Naive thymus-derived CD4-positive, alpha-beta T cell (primary cell): ENCODE data around the gene CHAF1B. TPM values are rescaled to one million over a fixed set of nuclear protein-coding genes. Genes with fewer than 3 reads are reported as not detected.
A peak's percentile ranks its signal among the peaks of the same experiment; 100 is the strongest.
"Not testable (repeated sequence)": the region's sequence is repeated elsewhere in the genome, so short reads cannot be mapped to it uniquely, and the experiment has no call there.

Experiments used
- ATAC-seq: fragments of 150-1000 bp; cut with Tn5 transposase; 2 replicates; pipeline ENCODE4 v1.10.0; 2021; ENCODE audit warnings: mild to moderate bottlenecking, moderate library complexity
- CTCF ChIA-PET: fragments of 350-600 bp; sonication (Branson Sonifier 250); formaldehyde crosslinking; loops from one replicate; lab custom pipeline; 2021; ENCODE audit warnings: antibody characterized with exemption; lab: Charles Lee
- POLR2A ChIA-PET: fragments of 350-600 bp; sonication (Branson Sonifier 250); formaldehyde crosslinking; loops from one replicate; lab custom pipeline; 2021; ENCODE audit warnings: antibody characterized with exemption, inconsistent platforms; lab: Charles Lee
- DNase-seq, 9 donors: peaks; one replicate each; pipeline versions ENCODE4 v3.0.0 to v3.0.0-alpha.2; 2020 to 2022; ENCODE audit warnings: mixed read lengths in 1 of 9
- H3K27ac ChIP-seq: one replicate; pipeline ENCODE4 v1.7.0; 2013; ENCODE audit warnings: mild to moderate bottlenecking, low read depth, low read length, moderate library complexity
- H3K27me3 ChIP-seq, 2 donors: one replicate each; pipeline ENCODE4 v1.7.0; 2013; ENCODE audit warnings: low read length in 2 of 2, mild to moderate bottlenecking in 2 of 2, moderate library complexity in 2 of 2; ENCODE audit not compliant: control insufficient read depth in 2 of 2, insufficient read depth in 2 of 2
- H3K36me3 ChIP-seq, 3 experiments: 1 replicate in 2 of 3; 2 replicates in 1 of 3; pipeline ENCODE4 v1.7.0; 2013; ENCODE audit warnings: low read length in 3 of 3, mild to moderate bottlenecking in 3 of 3, moderate library complexity in 1 of 3; ENCODE audit not compliant: insufficient read depth in 3 of 3, control insufficient read depth in 2 of 3
- H3K4me1 ChIP-seq, 2 donors: one replicate each; pipeline ENCODE4 v1.7.0; 2013; ENCODE audit warnings: low read length in 2 of 2, mild to moderate bottlenecking in 2 of 2, moderate library complexity in 1 of 2; ENCODE audit not compliant: control insufficient read depth in 2 of 2, insufficient read depth in 2 of 2
- H3K4me3 ChIP-seq: 2 replicates; pipeline ENCODE4 v1.7.0; 2013; ENCODE audit warnings: mild to moderate bottlenecking, low read length
- H3K9me3 ChIP-seq, 3 experiments: 1 replicate in 2 of 3; 2 replicates in 1 of 3; pipeline ENCODE4 v1.7.0; 2013; ENCODE audit warnings: low read length in 3 of 3; ENCODE audit not compliant: control insufficient read depth in 2 of 3
- H3K27ac Mint-ChIP-seq, 9 donors: one replicate each; pipeline ENCODE4 v1.8.0; 2020 to 2022; ENCODE audit warnings: mixed read lengths in 9 of 9, mild to moderate bottlenecking in 8 of 9, moderate library complexity in 5 of 9, inconsistent platforms in 2 of 9
- H3K27me3 Mint-ChIP-seq, 5 donors: one replicate each; pipeline ENCODE4 v1.8.0; 2021 to 2022; ENCODE audit warnings: mixed read lengths in 5 of 5, mild to moderate bottlenecking in 1 of 5
- H3K36me3 Mint-ChIP-seq, 5 donors: one replicate each; pipeline ENCODE4 v1.8.0; 2020 to 2022; ENCODE audit warnings: mixed read lengths in 5 of 5, mild to moderate bottlenecking in 3 of 5, inconsistent platforms in 1 of 5
- H3K4me1 Mint-ChIP-seq, 7 donors: one replicate each; pipeline ENCODE4 v1.8.0; 2020 to 2022; ENCODE audit warnings: mixed read lengths in 7 of 7, mild to moderate bottlenecking in 3 of 7, inconsistent platforms in 1 of 7
- H3K4me3 Mint-ChIP-seq, 10 donors: one replicate each; pipeline ENCODE4 v1.8.0; 2020 to 2022; ENCODE audit warnings: mild to moderate bottlenecking in 10 of 10, mixed read lengths in 10 of 10, moderate library complexity in 6 of 10, inconsistent platforms in 2 of 10
- H3K9me3 Mint-ChIP-seq, 11 donors: one replicate each; pipeline ENCODE4 v1.8.0; 2020 to 2022; ENCODE audit warnings: mixed read lengths in 11 of 11, mild to moderate bottlenecking in 4 of 11, inconsistent platforms in 1 of 11, moderate library complexity in 1 of 11
- intact Hi-C, 2 donors: fragments of 100-400 bp; cut with micrococcal nuclease; formaldehyde crosslinking; loops; one replicate each; pipeline ENCODE4 v1.15.1; 2023
- polyA plus RNA-seq, 2 donors: library from polyadenylated mRNA; unstranded; fragments of 300-500 nt; fragmentation: Illumina TruSeq; gene quantifications; one replicate each; pipeline ENCODE4 v1.2.3, GENCODE V29; 2021
- total RNA-seq, 6 experiments: library from RNA in 5 of 6; stranded (reverse) in 5 of 6; gene quantifications; 1 replicate in 5 of 6; 2 replicates in 1 of 6; pipeline ENCODE4 v1.2.3 and lab custom pipeline; 2021 to 2026

CHAF1B gene
- total and polyA plus RNA-seq, 7 experiments from 2014 or later = 0.61 to 21.4 (median 1.9) TPM

GRCh38 chr21:36396325-36396724, 11.1 kb downstream of the CHAF1B start:
- H3K27ac Mint-ChIP-seq = no peak overlapping the region
- H3K27ac ChIP-seq = no peak overlapping the region
- H3K36me3 Mint-ChIP-seq = peaks cover 3 to 43% (median 36%) of the 10 kb centered on the region in 5 donors
- intact Hi-C loops = no loop called here
- no peak overlapping the region for H3K4me3 Mint-ChIP-seq
- no peaks in the 10 kb centered on the region for H3K27me3 ChIP-seq
- H3K36me3 ChIP-seq = no peaks in the 10 kb centered on the region
- DNase-seq = no peak
- POLR2A ChIA-PET = interaction anchor here (0.6 kb wide), 1 partner anchor 233 kb away, joined by 3 read pairs; no protein-coding TSS in a partner anchor
- no peaks in the 10 kb centered on the region for H3K27me3 Mint-ChIP-seq
- H3K4me1 Mint-ChIP-seq = peaks cover 0 to 3% (median 0%) of the 10 kb centered on the region in 7 donors
- ATAC-seq = no peak
- H3K9me3 ChIP-seq = no peaks in the 10 kb centered on the region
- H3K9me3 Mint-ChIP-seq = peaks cover 0 to 10% (median 2%) of the 10 kb centered on the region in 11 donors
- CTCF ChIA-PET = no interaction called here
- H3K4me1 ChIP-seq = no peaks in the 10 kb centered on the region
- H3K4me3 ChIP-seq = no peak overlapping the region

GRCh38 chr21:36396971-36397370, 11.8 kb downstream of the CHAF1B start:
- H3K4me1 Mint-ChIP-seq = peaks cover 0 to 3% (median 0%) of the 10 kb centered on the region in 7 donors
- DNase-seq (no peak), ATAC-seq (no peak)
- H3K27ac Mint-ChIP-seq = no peak overlapping the region
- H3K27me3 Mint-ChIP-seq = no peaks in the 10 kb centered on the region
- intact Hi-C loops = no loop called here
- Histone ChIP-seq H3K4me3 (no peak overlapping the region), H3K9me3 (no peaks in the 10 kb centered on the region), H3K27me3 (no peaks in the 10 kb centered on the region), H3K27ac (no peak overlapping the region), H3K36me3 (no peaks in the 10 kb centered on the region), H3K4me1 (no peaks in the 10 kb centered on the region)
- H3K4me3 Mint-ChIP-seq = no peak overlapping the region
- peaks cover 0 to 6% (median 0%) of the 10 kb centered on the region in 11 donors for H3K9me3 Mint-ChIP-seq
- ChIA-PET POLR2A (no interaction called here), CTCF (no interaction called here)
- peaks cover 3 to 38% (median 32%) of the 10 kb centered on the region in 5 donors for H3K36me3 Mint-ChIP-seq

- ChIA-PET POLR2A (no interaction called here), CTCF (no interaction called here)
These were observed 12.4 kb downstream of the CHAF1B start for GRCh38 chr21:36397606-36398005.

GRCh38 chr21:36399736-36400135, 14.5 kb downstream of the CHAF1B start:
- CTCF ChIA-PET, H3K4me3 ChIP-seq, DNase-seq, H3K9me3 ChIP-seq, H3K36me3 ChIP-seq, intact Hi-C loops, H3K4me1 ChIP-seq, H3K9me3 Mint-ChIP-seq, POLR2A ChIA-PET, H3K4me1 Mint-ChIP-seq, H3K27me3 Mint-ChIP-seq, H3K27ac Mint-ChIP-seq, H3K4me3 Mint-ChIP-seq, ATAC-seq, H3K27ac ChIP-seq, H3K27me3 ChIP-seq: not testable (repeated sequence)
- H3K36me3 Mint-ChIP-seq = peaks cover 10 to 40% (median 28%) of the 10 kb centered on the region in 5 donors

More at GRCh38 chr21:36397606-36398005, 12.4 kb downstream of the CHAF1B start:
- H3K27me3 Mint-ChIP-seq = no peaks in the 10 kb centered on the region
- H3K27ac ChIP-seq = no peak overlapping the region
- no peak overlapping the region for H3K4me3 ChIP-seq
- peaks cover 0 to 3% (median 0%) of the 10 kb centered on the region in 11 donors for H3K9me3 Mint-ChIP-seq
- no peaks in the 10 kb centered on the region for H3K9me3 ChIP-seq
- H3K4me1 Mint-ChIP-seq = peaks cover 0 to 3% (median 0%) of the 10 kb centered on the region in 7 donors
- H3K27me3 ChIP-seq = no peaks in the 10 kb centered on the region
- DNase-seq (no peak), ATAC-seq (no peak)
- intact Hi-C loops = no loop called here
- H3K4me1 ChIP-seq = no peaks in the 10 kb centered on the region
- no peak overlapping the region for H3K27ac Mint-ChIP-seq
- no peaks in the 10 kb centered on the region for H3K36me3 ChIP-seq
- H3K4me3 Mint-ChIP-seq = no peak overlapping the region
- H3K36me3 Mint-ChIP-seq = peaks cover 7 to 40% (median 31%) of the 10 kb centered on the region in 5 donors

- Mint-ChIP-seq H3K27ac (peak overlapping the region in 1 of 9 donors; percentile 48), H3K4me3 (peak overlapping the region in 1 of 10 donors; percentile 4), H3K36me3 (peaks cover 10 to 38% (median 24%) of the 10 kb centered on the region in 5 donors), H3K27me3 (no peaks in the 10 kb centered on the region), H3K4me1 (peaks cover 0 to 5% (median 0%) of the 10 kb centered on the region in 7 donors), H3K9me3 (no peaks in the 10 kb centered on the region)
- Histone ChIP-seq H3K9me3 (no peaks in the 10 kb centered on the region), H3K27ac (no peak overlapping the region), H3K27me3 (no peaks in the 10 kb centered on the region), H3K4me3 (no peak overlapping the region), H3K36me3 (peaks cover 0 to 3% (median 0%) of the 10 kb centered on the region in 3 experiments), H3K4me1 (no peaks in the 10 kb centered on the region)
- ChIA-PET CTCF (no interaction called here), POLR2A (no interaction called here)
- DNase-seq = no peak
- ATAC-seq = no peak
- intact Hi-C loops = no loop called here
These were observed 15.5 kb downstream of the CHAF1B start for GRCh38 chr21:36400719-36401118.

- Histone ChIP-seq H3K27ac (no peak overlapping the region), H3K4me3 (no peak overlapping the region), H3K4me1 (no peaks in the 10 kb centered on the region), H3K9me3 (no peaks in the 10 kb centered on the region), H3K27me3 (no peaks in the 10 kb centered on the region), H3K36me3 (peaks cover 0 to 3% (median 0%) of the 10 kb centered on the region in 3 experiments)
- Mint-ChIP-seq H3K36me3 (peaks cover 7 to 34% (median 20%) of the 10 kb centered on the region in 5 donors), H3K27ac (no peak overlapping the region), H3K4me3 (no peak overlapping the region), H3K27me3 (no peaks in the 10 kb centered on the region), H3K9me3 (no peaks in the 10 kb centered on the region), H3K4me1 (peaks cover 0 to 5% (median 0%) of the 10 kb centered on the region in 7 donors)
- POLR2A ChIA-PET = no interaction called here
- CTCF ChIA-PET = no interaction called here
- intact Hi-C loops = no loop called here
- no peak for DNase-seq
- ATAC-seq = no peak
These were observed 17.1 kb downstream of the CHAF1B start for GRCh38 chr21:36402339-36402738.

- no peak overlapping the region for H3K4me3 ChIP-seq
- H3K36me3 ChIP-seq = peaks cover 0 to 3% (median 0%) of the 10 kb centered on the region in 3 experiments
- ChIA-PET POLR2A (no interaction called here), CTCF (interaction anchor here (0.6 kb wide), 1 partner anchor 9 kb away, joined by 4 read pairs; no protein-coding TSS in a partner anchor)
- H3K27me3 ChIP-seq = no peaks in the 10 kb centered on the region
- DNase-seq (no peak), ATAC-seq (peak; percentile 44)
- H3K36me3 Mint-ChIP-seq = peaks cover 7 to 37% (median 24%) of the 10 kb centered on the region in 5 donors
- H3K27ac Mint-ChIP-seq = no peak overlapping the region
- no peaks in the 10 kb centered on the region for H3K4me1 ChIP-seq
- no peaks in the 10 kb centered on the region for H3K9me3 ChIP-seq
- no peaks in the 10 kb centered on the region for H3K27me3 Mint-ChIP-seq
- intact Hi-C loops = no loop called here
- peaks cover 0 to 5% (median 0%) of the 10 kb centered on the region in 7 donors for H3K4me1 Mint-ChIP-seq
- no peak overlapping the region for H3K4me3 Mint-ChIP-seq
- H3K27ac ChIP-seq = no peak overlapping the region
- no peaks in the 10 kb centered on the region for H3K9me3 Mint-ChIP-seq
These were observed 18.5 kb downstream of the CHAF1B start for GRCh38 chr21:36403713-36404112.
